GM23248 (cell line): ENCODE measurements around the gene FGFR2.

Experiments
- EZH2 ChIP-seq: fragments of 200-600 bp; sonication (generic); IDR thresholded peaks from 2 replicates; pipeline ENCODE4 v1.6.1; 2018; ENCODE audit warnings: antibody characterized with exemption, mild to moderate bottlenecking; ENCODE audit not compliant: insufficient read depth, poor library complexity, severe bottlenecking
- EZH2phosphoT487 ChIP-seq: fragments of 200-600 bp; sonication (generic); IDR thresholded peaks from 2 replicates; pipeline ENCODE4 v1.6.1; 2018; ENCODE audit warnings: antibody characterized with exemption, moderate library complexity, mild to moderate bottlenecking, low read depth; ENCODE audit not compliant: insufficient read depth

GRCh38 chr10:121454781-121455180 is 143.5 kb downstream of the FGFR2 start:
- TF ChIP-seq EZH2phosphoT487 (no peak), EZH2 (no peak)
